ENCODE data around the gene CCSER1.
"Not testable (repeated sequence)": the region's sequence is repeated elsewhere in the genome, so short reads cannot be mapped to it uniquely, and the experiment has no call there.

CCSER1 gene

DNA sequence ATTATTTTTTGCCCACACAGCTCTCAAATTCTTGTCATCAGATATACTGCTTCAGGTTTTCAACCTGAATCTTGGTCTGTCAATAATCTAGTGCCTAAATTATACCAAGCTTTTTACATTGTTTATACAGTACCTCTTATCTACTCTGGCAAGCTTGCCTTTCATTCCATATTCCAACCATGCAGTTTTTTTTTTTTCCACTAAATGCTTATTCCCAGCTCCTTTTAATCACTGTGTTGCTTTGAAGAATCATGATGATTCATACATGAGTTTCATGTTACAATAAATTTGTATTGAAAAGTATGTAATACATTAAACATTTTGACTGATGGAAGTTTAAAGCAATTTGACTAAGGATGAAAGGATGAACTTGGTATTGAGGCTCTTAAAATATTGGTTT lies 949.0 kb downstream of the CCSER1 start:
- TF ChIP-seq, protein P1, sequence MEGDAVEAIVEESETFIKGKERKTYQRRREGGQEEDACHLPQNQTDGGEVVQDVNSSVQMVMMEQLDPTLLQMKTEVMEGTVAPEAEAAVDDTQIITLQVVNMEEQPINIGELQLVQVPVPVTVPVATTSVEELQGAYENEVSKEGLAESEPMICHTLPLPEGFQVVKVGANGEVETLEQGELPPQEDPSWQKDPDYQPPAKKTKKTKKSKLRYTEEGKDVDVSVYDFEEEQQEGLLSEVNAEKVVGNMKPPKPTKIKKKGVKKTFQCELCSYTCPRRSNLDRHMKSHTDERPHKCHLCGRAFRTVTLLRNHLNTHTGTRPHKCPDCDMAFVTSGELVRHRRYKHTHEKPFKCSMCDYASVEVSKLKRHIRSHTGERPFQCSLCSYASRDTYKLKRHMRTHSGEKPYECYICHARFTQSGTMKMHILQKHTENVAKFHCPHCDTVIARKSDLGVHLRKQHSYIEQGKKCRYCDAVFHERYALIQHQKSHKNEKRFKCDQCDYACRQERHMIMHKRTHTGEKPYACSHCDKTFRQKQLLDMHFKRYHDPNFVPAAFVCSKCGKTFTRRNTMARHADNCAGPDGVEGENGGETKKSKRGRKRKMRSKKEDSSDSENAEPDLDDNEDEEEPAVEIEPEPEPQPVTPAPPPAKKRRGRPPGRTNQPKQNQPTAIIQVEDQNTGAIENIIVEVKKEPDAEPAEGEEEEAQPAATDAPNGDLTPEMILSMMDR (IDR thresholded peaks at IDR 0.05; ENCODE audit: insufficient read depth, missing control alignments) = no peak
- no peak for DNase-seq (ENCODE audit: insufficient read length, low spot score)
- FAIRE-seq = no peak

GRCh38 chr4:91085961-91086360 lies 958.8 kb downstream of the CCSER1 start:
- FAIRE-seq = no peak

GRCh38 chr4:91087743-91088142 lies 960.5 kb downstream of the CCSER1 start:
- DNase-seq (ENCODE audit: insufficient read length, low spot score) = no peak

More at GRCh38 chr4:91085961-91086360, 958.8 kb downstream of the CCSER1 start:
- TF ChIP-seq, protein P1 (IDR thresholded peaks at IDR 0.05; ENCODE audit: insufficient read depth, missing control alignments) = no peak
- no peak for DNase-seq (ENCODE audit: insufficient read length, low spot score)

GRCh38 chr4:91089178-91089577 lies 962.0 kb downstream of the CCSER1 start:
- FAIRE-seq (no peak), DNase-seq (ENCODE audit: insufficient read length, low spot score) (no peak)
- TF ChIP-seq, protein P1 (IDR thresholded peaks at IDR 0.05; ENCODE audit: insufficient read depth, missing control alignments) = no peak

More at GRCh38 chr4:91087743-91088142, 960.5 kb downstream of the CCSER1 start:
- TF ChIP-seq, protein P1 (IDR thresholded peaks at IDR 0.05; ENCODE audit: insufficient read depth, missing control alignments) = no peak
- no peak for FAIRE-seq

DNA sequence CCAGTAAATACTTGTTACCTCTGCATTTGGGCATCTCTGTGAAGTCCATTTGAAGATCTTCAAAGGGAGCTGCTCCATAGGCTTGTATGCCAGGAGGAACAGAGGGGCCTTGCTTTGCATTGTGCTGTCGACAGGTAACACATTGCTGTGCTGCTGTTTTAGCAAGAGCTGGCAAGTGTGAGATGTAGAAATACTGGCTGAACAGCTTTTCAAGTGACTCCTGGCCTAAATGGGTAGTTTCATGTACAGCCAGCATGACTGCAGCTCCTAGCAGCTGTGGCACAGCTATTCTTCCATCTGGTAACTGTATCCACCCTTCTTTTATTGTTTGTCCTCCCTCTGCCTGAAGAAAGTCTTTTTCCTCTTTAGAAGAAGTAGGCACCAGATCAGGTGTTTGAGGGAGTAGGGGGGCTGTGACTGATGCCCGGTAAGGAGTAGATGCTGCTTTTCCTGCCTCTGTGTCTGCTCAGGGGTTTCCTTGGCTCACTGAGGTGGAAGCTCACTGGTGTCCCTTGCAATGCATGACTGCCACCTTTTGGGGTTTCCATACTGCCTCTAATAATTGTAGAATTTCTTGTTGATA lies 965.3 kb downstream of the CCSER1 start:
- FAIRE-seq (no peak), DNase-seq (ENCODE audit: insufficient read length, low spot score) (no peak)
- TF ChIP-seq, protein P1 (IDR thresholded peaks at IDR 0.05; ENCODE audit: insufficient read depth, missing control alignments) = no peak

- not testable (repeated sequence) for FAIRE-seq; DNase-seq (ENCODE audit: insufficient read length, low spot score)
These were observed 967.0 kb downstream of the CCSER1 start for GRCh38 chr4:91094220-91094619.

- DNase-seq (ENCODE audit: insufficient read length, low spot score) (no peak), FAIRE-seq (no peak)
- TF ChIP-seq, protein P1 (IDR thresholded peaks at IDR 0.05; ENCODE audit: insufficient read depth, missing control alignments) = no peak
These were observed 972.5 kb downstream of the CCSER1 start for GRCh38 chr4:91099666-91100065.

- FAIRE-seq (no peak), DNase-seq (ENCODE audit: insufficient read length, low spot score) (no peak)
- TF ChIP-seq, protein P1 (IDR thresholded peaks at IDR 0.05; ENCODE audit: insufficient read depth, missing control alignments) = no peak
These were observed 981.6 kb downstream of the CCSER1 start for GRCh38 chr4:91108751-91109150.

Measured in D721Med (cell line).